PFSK-1 (cell line): ENCODE data around the gene PLCH2.

Experiments used
- POLR2AphosphoS5 ChIP-seq: IDR thresholded peaks from 2 replicates; pipeline ENCODE4 v1.6.1; 2012; ENCODE audit warnings: low read depth, mild to moderate bottlenecking, control low read depth, low read length, moderate library complexity
- SIN3A ChIP-seq: IDR thresholded peaks from 2 replicates; pipeline ENCODE4 v1.6.1; 2012; ENCODE audit warnings: mild to moderate bottlenecking, low read length, moderate library complexity, borderline replicate concordance; ENCODE audit not compliant: insufficient read depth
- TAF1 ChIP-seq: IDR thresholded peaks from 2 replicates; pipeline ENCODE4 v1.6.1; 2012; ENCODE audit warnings: low read length, control low read depth, borderline replicate concordance; ENCODE audit not compliant: insufficient read depth

DNA sequence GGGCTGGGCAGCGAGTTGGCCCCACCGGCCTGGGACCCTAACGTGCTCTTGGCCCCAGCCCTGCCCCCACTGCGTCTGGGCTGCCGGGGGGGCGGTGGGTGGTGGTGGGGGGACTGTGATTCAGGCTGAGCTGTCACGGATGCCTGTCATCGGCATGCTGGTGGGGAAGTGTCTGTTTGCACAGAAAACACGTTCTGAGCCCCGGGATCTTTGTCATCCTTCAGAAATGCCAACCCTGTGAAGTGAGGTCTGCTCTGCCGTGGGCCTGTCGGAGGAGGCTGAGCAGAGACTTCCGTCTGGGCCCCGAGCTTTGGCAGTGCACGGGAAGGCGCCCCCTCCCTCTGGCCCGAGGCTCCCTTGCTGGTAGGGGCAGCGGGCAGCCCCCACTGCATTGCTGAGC lies 24.3 kb upstream of the PLCH2 start:
- TF ChIP-seq POLR2AphosphoS5, result no peak
- no peak for TF ChIP-seq SIN3A
- no peak for TF ChIP-seq TAF1
